Fibroblast of the aortic adventitia (primary cell): ENCODE data around the gene HES6. TPM values are rescaled to one million over a fixed set of nuclear protein-coding genes. Genes with fewer than 3 reads are reported as not detected.
A peak's percentile ranks its signal among the peaks of the same experiment; 100 is the strongest.

Experiments used
- DNase-seq: peaks from one replicate; pipeline ENCODE4 v3.0.0-alpha.2; 2010; ENCODE audit warnings: low read depth
- H3K4me3 ChIP-seq: 2 replicates; pipeline ENCODE4 v1.5.1; 2011; ENCODE audit warnings: low read depth, mild to moderate bottlenecking, control low read depth, low read length, moderate library complexity
- CTCF ChIP-seq: IDR thresholded peaks from 2 replicates; pipeline ENCODE4 v1.5.1; 2011; ENCODE audit warnings: mild to moderate bottlenecking, low read length, control low read depth, inconsistent platforms; ENCODE audit not compliant: insufficient read depth
- total RNA-seq: library from RNA; depleted of rRNA; stranded (reverse); fragments of >200 nt; gene quantifications from 2 replicates; pipeline ENCODE4 v1.2.3, GENCODE V29; 2012; ENCODE audit warnings: low replicate concordance

HES6 gene
- total RNA-seq, 1 donor, result 1.6 TPM

- no peak for DNase-seq
- no peak for TF ChIP-seq CTCF
- H3K4me3 ChIP-seq, result peak overlapping the region; percentile 31
Observed at GRCh38 chr2:238238766-238239542, 884 bp downstream of the HES6 start.

- no peak for TF ChIP-seq CTCF
Observed at GRCh38 chr2:238238311-238238765, 1.5 kb downstream of the HES6 start.

GRCh38 chr2:238237431-238238135 is 2.3 kb downstream of the HES6 start:
- no peak for TF ChIP-seq CTCF
- no peak overlapping the region for H3K4me3 ChIP-seq
- DNase-seq, result no peak

More at GRCh38 chr2:238238311-238238765, 1.5 kb downstream of the HES6 start:
- DNase-seq, result no peak
- H3K4me3 ChIP-seq, result no peak overlapping the region

GRCh38 chr2:238236571-238236970 is 3.3 kb downstream of the HES6 start:
- no peak for DNase-seq

GRCh38 chr2:238235856-238236255 is 4.0 kb downstream of the HES6 start:
- no peak overlapping the region for H3K4me3 ChIP-seq
- DNase-seq, result no peak
- TF ChIP-seq CTCF, result no peak

More at GRCh38 chr2:238236571-238236970, 3.3 kb downstream of the HES6 start:
- TF ChIP-seq CTCF, result no peak
- no peak overlapping the region for H3K4me3 ChIP-seq

GRCh38 chr2:238235331-238235732 is 4.5 kb downstream of the HES6 start:
- peak; percentile 16 for DNase-seq
- TF ChIP-seq CTCF, result no peak
- H3K4me3 ChIP-seq, result no peak overlapping the region
